Mesendoderm (in vitro differentiated cells): ENCODE measurements around the gene EGFLAM.

ENCODE experiments used
- DNase-seq: peaks from one replicate; pipeline ENCODE4 v3.0.0; 2013
- H2AK5ac ChIP-seq: 2 replicates; pipeline ENCODE4 v1.6.1; 2013; ENCODE audit warnings: low read length, inconsistent platforms
- H2BK120ac ChIP-seq: 2 replicates; pipeline ENCODE4 v1.6.1; 2013; ENCODE audit warnings: low read depth, mild to moderate bottlenecking, low read length, moderate library complexity, mixed read lengths
- H2BK15ac ChIP-seq: replicated peaks from 2 replicates; pipeline ENCODE4 v1.6.1; 2013; ENCODE audit warnings: low read depth, mild to moderate bottlenecking, moderate library complexity
- H2BK5ac ChIP-seq: 2 replicates; pipeline ENCODE4 v1.6.1; 2013; ENCODE audit warnings: low read length, inconsistent platforms
- H3K18ac ChIP-seq: 2 replicates; pipeline ENCODE4 v1.6.1; 2013; ENCODE audit warnings: mild to moderate bottlenecking, low read length, mixed read lengths
- H3K23ac ChIP-seq: one replicate; pipeline ENCODE4 v1.6.1; 2013; ENCODE audit warnings: low read length
- H3K27ac ChIP-seq: 2 replicates; pipeline ENCODE4 v1.5.1; 2013; ENCODE audit warnings: low read depth, mild to moderate bottlenecking, inconsistent platforms, low read length, moderate library complexity
- H3K27me3 ChIP-seq: 2 replicates; pipeline ENCODE4 v1.6.1; 2013; ENCODE audit warnings: low read length, control low read depth, mild to moderate bottlenecking, inconsistent platforms; ENCODE audit not compliant: insufficient read depth, poor library complexity
- H3K36me3 ChIP-seq: 2 replicates; pipeline ENCODE4 v1.6.1; 2013; ENCODE audit warnings: low read length, inconsistent platforms; ENCODE audit not compliant: control insufficient read depth, insufficient read depth
- H3K4ac ChIP-seq: one replicate; pipeline ENCODE4 v1.6.1; 2013; ENCODE audit warnings: low read depth, mild to moderate bottlenecking, low read length, moderate library complexity
- H3K4me1 ChIP-seq: 2 replicates; pipeline ENCODE4 v1.6.1; 2013; ENCODE audit warnings: low read depth, low read length, inconsistent platforms; ENCODE audit not compliant: control insufficient read depth
- H3K4me2 ChIP-seq: 2 replicates; pipeline ENCODE4 v1.6.1; 2013; ENCODE audit warnings: low read length
- H3K4me3 ChIP-seq: 2 replicates; pipeline ENCODE4 v1.5.1; 2013; ENCODE audit warnings: mild to moderate bottlenecking, low read length
- H3K56ac ChIP-seq: one replicate; pipeline ENCODE4 v1.6.1; 2013; ENCODE audit warnings: low read length
- H3K79me1 ChIP-seq: 2 replicates; pipeline ENCODE4 v1.6.1; 2013; ENCODE audit warnings: low read length, inconsistent platforms
- H3K79me2 ChIP-seq: 2 replicates; pipeline ENCODE4 v1.6.1; 2013; ENCODE audit warnings: mild to moderate bottlenecking, low read length; ENCODE audit not compliant: control insufficient read depth, insufficient read depth
- H3K9ac ChIP-seq: 2 replicates; pipeline ENCODE4 v1.6.1; 2013; ENCODE audit warnings: low read length, inconsistent platforms
- H4K5ac ChIP-seq: one replicate; pipeline ENCODE4 v1.6.1; 2013; ENCODE audit warnings: low read length
- H4K8ac ChIP-seq: one replicate; pipeline ENCODE4 v1.6.1; 2013; ENCODE audit warnings: low read depth, mild to moderate bottlenecking, control low read depth, low read length, moderate library complexity
- WGBS: extraction: QIAGEN DNeasy Blood & Tissue Kit; methylation state at CpG from one replicate; pipeline ENCODE4 v1.1.7; 2013; ENCODE audit warnings: low lambda C conversion rate, missing lambda C conversion rate; ENCODE audit not compliant: insufficient coverage; ENCODE audit errors: extremely low coverage; 5-methylcytosine and 5-hydroxymethylcytosine counted together

Gene EGFLAM

GRCh38 chr5:38245307-38245706 lies 13.1 kb upstream of the EGFLAM start:
- H3K79me2 ChIP-seq: no peaks in the 10 kb centered on the region
- H3K18ac ChIP-seq: no peak overlapping the region
- H3K23ac ChIP-seq: no peak overlapping the region
- no peak overlapping the region for H4K8ac ChIP-seq
- no peak overlapping the region for H3K27ac ChIP-seq
- no peak overlapping the region for H3K4me3 ChIP-seq
- H3K9ac ChIP-seq: no peak overlapping the region
- no peak overlapping the region for H2BK15ac ChIP-seq
- no peaks in the 10 kb centered on the region for H3K79me1 ChIP-seq
- H2BK5ac ChIP-seq: no peak overlapping the region
- WGBS: no CpG with 5 or more reads among the region's 6 CpGs
- no peak overlapping the region for H2AK5ac ChIP-seq
- no peaks in the 10 kb centered on the region for H3K4me1 ChIP-seq
- no peaks in the 10 kb centered on the region for H3K27me3 ChIP-seq
- no peaks in the 10 kb centered on the region for H3K36me3 ChIP-seq
- H2BK120ac ChIP-seq: no peak overlapping the region
- no peak overlapping the region for H3K56ac ChIP-seq
- H4K5ac ChIP-seq: no peak overlapping the region
- no peak overlapping the region for H3K4me2 ChIP-seq
- no peak for DNase-seq
- H3K4ac ChIP-seq: no peak overlapping the region

GRCh38 chr5:38249301-38249700 lies 9.1 kb upstream of the EGFLAM start:
- WGBS: no CpG with 5 or more reads among the region's 1 CpG
- Histone ChIP-seq H4K8ac (no peak overlapping the region), H3K36me3 (no peaks in the 10 kb centered on the region), H2BK15ac (no peak overlapping the region), H4K5ac (no peak overlapping the region), H2BK120ac (no peak overlapping the region), H3K9ac (no peak overlapping the region), H3K23ac (no peak overlapping the region), H3K4me2 (no peak overlapping the region), H3K4me3 (no peak overlapping the region), H2BK5ac (no peak overlapping the region), H3K18ac (no peak overlapping the region), H2AK5ac (no peak overlapping the region), H3K4me1 (no peaks in the 10 kb centered on the region), H3K4ac (no peak overlapping the region), H3K79me2 (no peaks in the 10 kb centered on the region), H3K79me1 (no peaks in the 10 kb centered on the region), H3K27ac (no peak overlapping the region), H3K27me3 (no peaks in the 10 kb centered on the region), H3K56ac (no peak overlapping the region)
- no peak for DNase-seq

- no peak overlapping the region for H3K9ac ChIP-seq
- no CpG with 5 or more reads among the region's 2 CpGs for WGBS
Measured at GRCh38 chr5:38249812-38250211, 8.5 kb upstream of the EGFLAM start.

DNA sequence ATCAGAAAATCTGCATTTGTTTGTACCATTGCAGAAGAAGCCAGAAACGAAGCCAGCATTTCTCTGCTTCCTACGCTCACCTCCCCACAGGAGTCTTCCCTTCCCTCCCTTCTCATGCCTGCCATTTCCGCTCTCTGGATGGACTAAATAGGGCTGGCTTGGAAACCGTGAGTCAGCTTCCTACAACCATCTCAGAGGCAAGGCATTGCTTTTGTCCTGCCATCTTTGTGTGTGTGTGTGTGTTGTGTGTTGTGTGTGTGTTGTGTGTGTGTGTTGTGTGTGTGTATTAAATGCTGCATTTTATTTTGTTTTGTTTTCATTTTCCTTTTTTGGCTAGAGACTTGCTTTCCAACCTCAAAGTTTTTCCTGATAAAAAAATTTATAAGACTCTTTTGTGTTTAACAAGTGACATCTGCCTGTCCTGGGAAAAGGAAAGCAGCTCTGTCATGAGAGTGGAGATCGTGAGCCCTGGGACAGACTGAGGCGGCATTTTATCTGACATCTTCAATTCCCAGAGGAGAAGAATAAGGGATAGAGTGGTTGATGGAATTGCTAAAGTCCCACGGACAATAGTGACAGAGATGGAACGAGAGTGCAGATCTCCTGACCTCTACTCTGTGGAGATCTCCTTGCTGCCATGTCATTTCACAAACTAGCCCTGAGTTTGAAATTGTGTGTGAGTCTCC lies 7.5 kb upstream of the EGFLAM start:
- WGBS: no CpG with 5 or more reads among the region's 8 CpGs
- H3K56ac ChIP-seq: no peak overlapping the region
- no peak overlapping the region for H3K23ac ChIP-seq
- H2BK120ac ChIP-seq: no peak overlapping the region
- no peak overlapping the region for H3K18ac ChIP-seq
- no peaks in the 10 kb centered on the region for H3K36me3 ChIP-seq
- no peaks in the 10 kb centered on the region for H3K4me1 ChIP-seq
- no peak overlapping the region for H2AK5ac ChIP-seq
- H4K8ac ChIP-seq: no peak overlapping the region
- H3K79me1 ChIP-seq: no peaks in the 10 kb centered on the region
- no peak overlapping the region for H4K5ac ChIP-seq
- H3K27me3 ChIP-seq: no peaks in the 10 kb centered on the region
- no peak overlapping the region for H3K9ac ChIP-seq
- no peak overlapping the region for H3K27ac ChIP-seq
- H3K79me2 ChIP-seq: no peaks in the 10 kb centered on the region
- DNase-seq: peak; percentile 45
- H2BK15ac ChIP-seq: no peak overlapping the region
- no peak overlapping the region for H2BK5ac ChIP-seq
- H3K4me2 ChIP-seq: no peak overlapping the region
- no peak overlapping the region for H3K4ac ChIP-seq
- no peak overlapping the region for H3K4me3 ChIP-seq

More at GRCh38 chr5:38249812-38250211, 8.5 kb upstream of the EGFLAM start:
- no peaks in the 10 kb centered on the region for H3K27me3 ChIP-seq
- no peak overlapping the region for H2BK5ac ChIP-seq
- H2AK5ac ChIP-seq: no peak overlapping the region
- H3K36me3 ChIP-seq: no peaks in the 10 kb centered on the region
- H2BK15ac ChIP-seq: no peak overlapping the region
- H3K4ac ChIP-seq: no peak overlapping the region
- no peak overlapping the region for H3K23ac ChIP-seq
- no peak overlapping the region for H3K4me2 ChIP-seq
- H3K18ac ChIP-seq: no peak overlapping the region
- H2BK120ac ChIP-seq: no peak overlapping the region
- H3K4me1 ChIP-seq: no peaks in the 10 kb centered on the region
- H3K79me2 ChIP-seq: no peaks in the 10 kb centered on the region
- no peak for DNase-seq
- no peak overlapping the region for H4K5ac ChIP-seq
- no peak overlapping the region for H3K4me3 ChIP-seq
- H3K27ac ChIP-seq: no peak overlapping the region
- no peaks in the 10 kb centered on the region for H3K79me1 ChIP-seq
- no peak overlapping the region for H3K56ac ChIP-seq
- no peak overlapping the region for H4K8ac ChIP-seq

GRCh38 chr5:38253759-38254158 lies 4.6 kb upstream of the EGFLAM start:
- Histone ChIP-seq H4K8ac (no peak overlapping the region), H2AK5ac (no peak overlapping the region), H2BK5ac (no peak overlapping the region), H2BK120ac (no peak overlapping the region), H3K23ac (no peak overlapping the region), H2BK15ac (no peak overlapping the region), H3K79me2 (no peaks in the 10 kb centered on the region), H3K27ac (no peak overlapping the region), H3K4me3 (no peak overlapping the region), H3K79me1 (no peaks in the 10 kb centered on the region), H3K56ac (no peak overlapping the region), H3K4me1 (peaks cover 8% of the 10 kb centered on the region), H3K4ac (no peak overlapping the region), H3K18ac (no peak overlapping the region), H3K4me2 (no peak overlapping the region), H4K5ac (no peak overlapping the region), H3K36me3 (no peaks in the 10 kb centered on the region), H3K9ac (no peak overlapping the region), H3K27me3 (no peaks in the 10 kb centered on the region)
- WGBS: no CpG with 5 or more reads among the region's 1 CpG
- no peak for DNase-seq
